K562 (cell line): ENCODE measurements around the gene GRM5. TPM values are rescaled to one million over a fixed set of nuclear protein-coding genes. Genes with fewer than 3 reads are reported as not detected.

Source experiments
- ATAC-seq: fragments of 200-7000 bp; cut with Tn5 transposase; 3 replicates; pipeline ENCODE4 v1.9.1; 2020; ENCODE audit warnings: moderate library complexity
- BruUV-seq: library from RNA; stranded (reverse); fragments of 400-500 nt; replicated peaks from 2 replicates; lab custom pipeline; 2021; lab: Mats Ljungman, UMichigan
- CTCF ChIA-PET: fragments of 300-600 bp; formaldehyde crosslinking; extraction: SDS; loops from one replicate; lab custom pipeline; 2021; ENCODE audit warnings: low intra/inter-chr PET ratio; lab: Yijun Ruan, JAX
- POLR2A ChIA-PET: fragments of 300-600, 350-650 bp; sonication (Branson Sonifier 250); formaldehyde crosslinking; extraction: SDS; loops from one replicate; lab custom pipeline; 2021; ENCODE audit warnings: antibody characterized with exemption, inconsistent platforms; lab: Yijun Ruan, JAX
- DNase-seq, 4 experiments: peaks; one replicate each; pipeline versions ENCODE4 v3.0.0 to v3.0.0-alpha.2; 2011 to 2018; ENCODE audit warnings: low spot score in 3 of 4, mixed read lengths in 3 of 4; ENCODE audit errors: extremely low read depth in 1 of 4
- FAIRE-seq: peaks from 2 replicates; lab custom pipeline; 2011; peaks lifted over from hg19 to GRCh38; lab: Jason Lieb, UNC
- H2AFZ ChIP-seq: 2 replicates; pipeline ENCODE4 v1.6.0; 2011; ENCODE audit warnings: low read depth, low read length, control low read depth, inconsistent platforms
- H3K27ac ChIP-seq: fragments of 200-600 bp; 3 replicates; pipeline ENCODE4 v1.8.0; 2011; ENCODE audit warnings: low read depth, mild to moderate bottlenecking, control low read depth, inconsistent platforms, low read length, moderate library complexity, mixed read lengths; ENCODE audit errors: extremely low read depth
- H3K27me3 ChIP-seq, 2 experiments: fragments of 300-600 bp in 1 of 2; 2 replicates in 1 of 2; 3 replicates in 1 of 2; pipeline versions ENCODE4 v1.6.0 to v1.8.0; 2011; ENCODE audit warnings: inconsistent platforms in 2 of 2, low read length in 2 of 2, mild to moderate bottlenecking in 1 of 2, mixed read lengths in 1 of 2, moderate library complexity in 1 of 2; ENCODE audit not compliant: control insufficient read depth in 2 of 2, insufficient read depth in 2 of 2
- H3K36me3 ChIP-seq: fragments of 300-600 bp; 3 replicates; pipeline ENCODE4 v1.8.0; 2011; ENCODE audit warnings: mild to moderate bottlenecking, low read length, inconsistent platforms; ENCODE audit not compliant: control insufficient read depth, insufficient read depth
- H3K4me1 ChIP-seq, 2 experiments: fragments of 200-600 bp in 1 of 2; replicated peaks in 1 of 2; 2 replicates in 1 of 2; 3 replicates in 1 of 2; pipeline versions ENCODE4 v1.5.1 to v1.8.0; 2011; ENCODE audit warnings: inconsistent platforms in 2 of 2, low read length in 2 of 2, mild to moderate bottlenecking in 1 of 2, mixed read lengths in 1 of 2, moderate library complexity in 1 of 2; ENCODE audit not compliant: control insufficient read depth in 2 of 2, insufficient read depth in 2 of 2
- H3K4me2 ChIP-seq: 2 replicates; pipeline ENCODE4 v1.6.1; 2011; ENCODE audit warnings: low read length, control low read depth, inconsistent platforms, mixed read lengths; ENCODE audit not compliant: insufficient read depth
- H3K4me3 ChIP-seq: fragments of 200-600 bp; sonication (generic), shearing (Covaris generic); 2 replicates; pipeline ENCODE4 v1.5.1; 2016; ENCODE audit warnings: control low read depth, inconsistent platforms
- H3K79me2 ChIP-seq: fragments of 200-600 bp; 3 replicates; pipeline ENCODE4 v1.8.0; 2011; ENCODE audit warnings: low read length, inconsistent platforms; ENCODE audit not compliant: control insufficient read depth, insufficient read depth
- H3K9ac ChIP-seq, 2 experiments: 2 replicates each; pipeline versions ENCODE4 v1.6.0 to v1.6.1; 2011; ENCODE audit warnings: low read depth in 2 of 2, low read length in 2 of 2, control low read depth in 1 of 2, inconsistent platforms in 1 of 2, mild to moderate bottlenecking in 1 of 2, mixed read lengths in 1 of 2; ENCODE audit not compliant: insufficient read depth in 1 of 2
- H3K9me1 ChIP-seq: one replicate; pipeline ENCODE4 v1.6.0; 2011; ENCODE audit warnings: inconsistent platforms, mild to moderate bottlenecking, low read length, moderate library complexity; ENCODE audit not compliant: control insufficient read depth, insufficient read depth
- H3K9me3 ChIP-seq: replicated peaks from 2 replicates; pipeline ENCODE4 v1.5.1; 2011; ENCODE audit warnings: low read depth, low read length, inconsistent platforms; ENCODE audit not compliant: control insufficient read depth, insufficient read depth
- H4K20me1 ChIP-seq: replicated peaks from 2 replicates; pipeline ENCODE4 v1.6.1; 2011; ENCODE audit warnings: low read length, inconsistent platforms, mixed read lengths; ENCODE audit not compliant: control insufficient read depth, insufficient read depth
- EGR1 ChIP-seq: fragments of 450-650 bp; conservative IDR thresholded peaks from 2 replicates; pipeline ENCODE4 v1.6.1; 2017; ENCODE audit warnings: mild to moderate bottlenecking
- ILF3 ChIP-seq: fragments of 450-650 bp; IDR thresholded peaks from 2 replicates; pipeline ENCODE4 v1.6.1; 2018; ENCODE audit warnings: antibody characterized with exemption, mild to moderate bottlenecking, moderate library complexity, borderline replicate concordance
- KDM2B ChIP-seq: fragments of 250-450 bp; sonication (Bioruptor Pico); IDR thresholded peaks from 2 replicates; pipeline ENCODE4 v1.8.0; 2021; ENCODE audit warnings: mild to moderate bottlenecking, moderate library complexity
- KLF10 ChIP-seq: fragments of 250-450 bp; sonication (Bioruptor Pico); IDR thresholded peaks from 2 replicates; pipeline ENCODE4 v1.6.1; 2021; ENCODE audit warnings: matching md5 sums
- MTA1 ChIP-seq: fragments of 450-650 bp; IDR thresholded peaks from 2 replicates; pipeline ENCODE4 v1.6.1; 2017; ENCODE audit warnings: borderline replicate concordance
- TAL1 ChIP-seq: fragments of 450-650 bp; IDR thresholded peaks from 2 replicates; pipeline ENCODE4 v1.6.1; 2016; ENCODE audit warnings: mild to moderate bottlenecking
- TEAD1 ChIP-seq, 2 experiments: fragments of 450-650 bp in 1 of 2; sonication (generic) in 1 of 2; formaldehyde crosslinking; IDR thresholded peaks; 2 replicates each; pipeline versions ENCODE4 v1.4.0 to v1.8.0; 2020 to 2022; ENCODE audit warnings: mild to moderate bottlenecking in 2 of 2, missing genetic modification reagents in 1 of 2
- ZNF133 ChIP-seq: fragments of 250-450 bp; sonication (Bioruptor Pico); IDR thresholded peaks from 2 replicates; pipeline ENCODE4 v1.4.0; 2020; ENCODE audit warnings: mild to moderate bottlenecking
- ZNF408 ChIP-seq: fragments of 250-450 bp; sonication (Bioruptor Pico); IDR thresholded peaks from 2 replicates; pipeline ENCODE4 v1.4.0; 2020; ENCODE audit warnings: low read depth, mild to moderate bottlenecking, moderate library complexity
- WGBS: fragments of 100-300 bp; shearing (Covaris generic); methylation state at CpG from one replicate; pipeline ENCODE4 v1.1.6; 2016; ENCODE audit warnings: low coverage, mixed read lengths; ENCODE audit not compliant: insufficient coverage; ENCODE audit errors: missing lambda C conversion rate; 5-methylcytosine and 5-hydroxymethylcytosine counted together
- in situ Hi-C: fragments of 300-500 bp; cut with MboI; formaldehyde crosslinking; loops from 4 replicates; pipeline ENCODE4 v1.15.0; 2018; ENCODE audit warnings: inconsistent platforms, mixed read lengths
- intact Hi-C: fragments of 100-400 bp; cut with micrococcal nuclease; formaldehyde crosslinking; loops from 2 replicates; pipeline ENCODE4 v1.14.2; 2022
- polyA plus RNA-seq, 8 experiments: library from polyadenylated mRNA; depleted of rRNA in 4 of 8; stranded (reverse) in 5 of 8; unstranded in 3 of 8; fragments of >200 nt; fragmentation: Nextera tagmentation in 2 of 8; fragmentation: Illumina TruSeq in 1 of 8; extraction: Ambion mirVana in 2 of 8; extraction: Trizol in 1 of 8; gene quantifications; 2 replicates each; pipeline versions ENCODE4 v1.2.1 to v1.2.3, GENCODE V29; 2011 to 2014; ENCODE audit warnings: inconsistent platforms in 1 of 8, missing spikeins in 1 of 8
- total RNA-seq, 7 experiments: library from RNA; depleted of rRNA in 6 of 7; stranded (reverse); fragments of >200 nt in 6 of 7; fragmentation: Illumina TruSeq in 2 of 7; extraction: Trizol in 2 of 7; gene quantifications; 2 replicates each; pipeline versions ENCODE4 v1.2.1 to v1.2.3, GENCODE V29; 2011 to 2021; ENCODE audit warnings: low replicate concordance in 1 of 7
- TF ChIP-seq, protein P1 (sequence below): fragments of 450-650 bp; formaldehyde crosslinking; IDR thresholded peaks from 2 replicates; pipeline ENCODE4 v1.4.0; 2022; ENCODE audit warnings: missing genetic modification characterization
- TF ChIP-seq, protein P2 (sequence below): IDR thresholded peaks from 2 replicates; pipeline ENCODE4 v1.6.1; 2011; ENCODE audit not compliant: insufficient read length; ENCODE audit errors: extremely low read depth

GRM5 gene
- total and polyA plus RNA-seq, 9 of the 15 experiments (the other 6 are each of a cell fraction or from before 2014, with no cell fraction given), result not detected

DNA sequence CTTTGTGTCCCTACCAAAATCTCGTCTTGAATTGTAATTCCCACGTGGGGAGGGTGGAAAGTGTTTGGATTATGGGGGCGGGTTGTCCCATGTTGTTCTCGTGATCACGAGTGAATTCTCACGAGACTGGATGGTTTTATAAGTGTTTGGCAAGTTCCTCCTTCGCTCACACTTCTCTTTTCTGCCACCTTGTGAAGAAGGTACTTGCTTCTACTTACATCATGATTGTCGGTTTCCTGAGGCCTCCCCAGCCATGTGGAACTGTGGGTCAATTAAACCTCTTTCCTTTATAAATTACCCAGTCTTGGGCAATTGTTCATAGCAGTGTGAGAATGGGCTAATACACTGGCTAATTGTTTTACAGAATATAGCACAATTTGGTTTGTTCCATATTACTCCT, 326.3 kb downstream of the GRM5 start:
- no peaks in the 10 kb centered on the region; the same call in 1 of the 2 replicates for H3K9me3 ChIP-seq
- no peak overlapping the region for H3K9ac ChIP-seq
- ATAC-seq (no peak), FAIRE-seq (no peak), DNase-seq (no peak)
- no peaks in the 10 kb centered on the region for H3K36me3 ChIP-seq
- H3K27ac ChIP-seq, result no peak overlapping the region
- no peak overlapping the region for H3K4me2 ChIP-seq
- POLR2A ChIA-PET, result no interaction called here
- no peaks in the 10 kb centered on the region for H3K4me1 ChIP-seq
- H3K79me2 ChIP-seq, result no peaks in the 10 kb centered on the region
- no peaks in the 10 kb centered on the region for H3K27me3 ChIP-seq
- intact Hi-C loops, result no loop called here
- H2AFZ ChIP-seq, result no peak overlapping the region
- TF ChIP-seq MTA1 (no peak), KDM2B (CRISPR knock-in tag) (no peak), TAL1 (no peak), ZNF133 (CRISPR knock-in tag) (no peak), KLF10 (no peak), EGR1 (no peak), ZNF408 (CRISPR knock-in tag) (no peak), TEAD1 (CRISPR knock-in tag; IDR thresholded peaks at IDR 0.05) (no peak), ILF3 (no peak)
- TF ChIP-seq, protein P1, sequence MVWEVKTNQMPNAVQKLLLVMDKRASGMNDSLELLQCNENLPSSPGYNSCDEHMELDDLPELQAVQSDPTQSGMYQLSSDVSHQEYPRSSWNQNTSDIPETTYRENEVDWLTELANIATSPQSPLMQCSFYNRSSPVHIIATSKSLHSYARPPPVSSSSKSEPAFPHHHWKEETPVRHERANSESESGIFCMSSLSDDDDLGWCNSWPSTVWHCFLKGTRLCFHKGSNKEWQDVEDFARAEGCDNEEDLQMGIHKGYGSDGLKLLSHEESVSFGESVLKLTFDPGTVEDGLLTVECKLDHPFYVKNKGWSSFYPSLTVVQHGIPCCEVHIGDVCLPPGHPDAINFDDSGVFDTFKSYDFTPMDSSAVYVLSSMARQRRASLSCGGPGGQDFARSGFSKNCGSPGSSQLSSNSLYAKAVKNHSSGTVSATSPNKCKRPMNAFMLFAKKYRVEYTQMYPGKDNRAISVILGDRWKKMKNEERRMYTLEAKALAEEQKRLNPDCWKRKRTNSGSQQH (CRISPR knock-in tag), result no peak
- TF ChIP-seq, protein P2, sequence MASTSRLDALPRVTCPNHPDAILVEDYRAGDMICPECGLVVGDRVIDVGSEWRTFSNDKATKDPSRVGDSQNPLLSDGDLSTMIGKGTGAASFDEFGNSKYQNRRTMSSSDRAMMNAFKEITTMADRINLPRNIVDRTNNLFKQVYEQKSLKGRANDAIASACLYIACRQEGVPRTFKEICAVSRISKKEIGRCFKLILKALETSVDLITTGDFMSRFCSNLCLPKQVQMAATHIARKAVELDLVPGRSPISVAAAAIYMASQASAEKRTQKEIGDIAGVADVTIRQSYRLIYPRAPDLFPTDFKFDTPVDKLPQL, result no peak
- CTCF ChIA-PET, result no interaction called here
- no peak overlapping the region for H3K4me3 ChIP-seq
- in situ Hi-C loops, result no loop called here
- H4K20me1 ChIP-seq, result no peaks in the 10 kb centered on the region
- 0% methylated on average over 8 of the region's 8 CpGs for WGBS
- no TSS peak for BruUV-seq
- no peaks in the 10 kb centered on the region for H3K9me1 ChIP-seq
